ENCODE data around the gene CHRNA9. TPM values are rescaled to one million over a fixed set of nuclear protein-coding genes. Genes with fewer than 3 reads are reported as not detected.
A peak's percentile ranks its signal among the peaks of the same experiment; 100 is the strongest.

CHRNA9 gene
- total RNA-seq, 4 donors from 2014 or later, result not detected

DNA sequence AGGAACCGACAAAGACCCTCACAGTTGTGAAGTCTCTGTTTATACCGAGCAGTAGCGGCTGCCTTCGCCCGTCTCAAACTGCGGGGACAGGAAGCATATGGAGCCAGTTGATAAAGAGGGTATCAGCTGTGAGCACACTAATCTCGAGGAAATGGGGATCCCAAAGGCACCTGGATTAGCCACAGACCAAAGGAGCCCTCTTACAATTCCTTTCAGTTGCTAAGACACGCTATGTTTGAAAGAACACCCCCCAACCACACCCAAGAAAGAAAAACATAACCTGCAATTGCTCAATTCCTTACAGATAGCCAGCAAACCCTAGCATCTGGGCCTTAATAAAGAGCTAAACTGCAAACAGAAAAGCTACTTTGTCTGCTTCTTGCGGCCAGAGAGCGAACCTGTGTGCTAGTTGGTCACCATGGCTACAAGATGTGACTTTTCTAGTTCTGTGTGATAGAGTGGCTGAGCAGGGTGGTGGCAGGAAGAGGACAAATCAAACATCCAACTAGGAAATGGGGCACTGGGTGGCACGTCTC, 23.3 kb upstream of the CHRNA9 start:
- Histone ChIP-seq H3K4me3 (no peak overlapping the region), H3K9me3 (no peaks in the 10 kb centered on the region), H3K36me3 (no peaks in the 10 kb centered on the region), H3K27me3 (no peaks in the 10 kb centered on the region), H3K27ac (no peak overlapping the region), H3K4me1 (peaks cover 0 to 12% (median 9%) of the 10 kb centered on the region in 4 donors)
- TF ChIP-seq CTCF (IDR thresholded peaks at IDR 0.05), result no peak
- no peak for TF ChIP-seq POLR2A (IDR thresholded peaks at IDR 0.05)
- no peak for DNase-seq

- no peak for DNase-seq
- Histone ChIP-seq H3K27ac (no peak overlapping the region), H3K27me3 (no peaks in the 10 kb centered on the region), H3K4me3 (no peak overlapping the region), H3K9me3 (no peaks in the 10 kb centered on the region), H3K4me1 (peaks cover 0 to 14% (median 6%) of the 10 kb centered on the region in 4 donors), H3K36me3 (no peaks in the 10 kb centered on the region)
- no peak for TF ChIP-seq CTCF (IDR thresholded peaks at IDR 0.05)
- TF ChIP-seq POLR2A (IDR thresholded peaks at IDR 0.05), result no peak
These were observed 20.2 kb upstream of the CHRNA9 start for GRCh38 chr4:40314951-40315350.

DNA sequence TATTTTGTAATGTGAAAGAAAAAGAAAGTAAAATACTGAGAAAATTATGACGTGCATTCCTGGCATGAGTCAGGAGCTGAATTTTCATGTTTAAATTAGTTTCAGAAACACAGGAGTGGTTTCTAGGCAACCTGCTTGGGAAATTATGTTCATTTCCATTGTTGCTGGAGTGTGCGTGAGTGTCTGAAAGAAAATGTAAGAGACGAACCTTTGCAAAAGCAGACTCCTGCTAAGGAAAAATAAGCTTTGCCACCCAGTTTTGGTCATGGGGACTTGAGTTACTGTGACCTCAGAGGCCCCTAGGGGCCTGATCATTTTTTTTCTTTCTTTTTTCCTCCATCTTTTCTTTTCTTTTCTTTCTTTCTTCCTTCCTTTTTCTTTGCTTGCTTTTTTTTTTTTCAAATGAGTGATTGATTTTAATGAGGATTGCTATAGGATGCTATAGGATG, 18.8 kb upstream of the CHRNA9 start:
- H3K9me3 ChIP-seq, result no peaks in the 10 kb centered on the region
- H3K36me3 ChIP-seq, result no peaks in the 10 kb centered on the region
- no peaks in the 10 kb centered on the region for H3K27me3 ChIP-seq
- DNase-seq, result no peak
- TF ChIP-seq CTCF (IDR thresholded peaks at IDR 0.05), result no peak
- TF ChIP-seq POLR2A (IDR thresholded peaks at IDR 0.05), result no peak
- no peak overlapping the region for H3K4me3 ChIP-seq
- H3K4me1 ChIP-seq, result peaks cover 0 to 14% (median 6%) of the 10 kb centered on the region in 4 donors
- H3K27ac ChIP-seq, result peak overlapping the region in 3 of 4 donors; percentile 73 to 79 (median 74)

- peak; percentile 41 to 82 (median 67) for DNase-seq
- no peak for TF ChIP-seq POLR2A (IDR thresholded peaks at IDR 0.05)
- TF ChIP-seq CTCF (IDR thresholded peaks at IDR 0.05), result peak; percentile 82 to 90 (median 87)
- Histone ChIP-seq H3K9me3 (no peaks in the 10 kb centered on the region), H3K27ac (peak overlapping the region; percentile 54 to 79 (median 74)), H3K4me3 (peak overlapping the region; percentile 8 to 36 (median 26)), H3K4me1 (peaks cover 0 to 12% (median 5%) of the 10 kb centered on the region in 4 donors), H3K27me3 (no peaks in the 10 kb centered on the region), H3K36me3 (no peaks in the 10 kb centered on the region)
These were observed 18.1 kb upstream of the CHRNA9 start for GRCh38 chr4:40316782-40317635.

DNA sequence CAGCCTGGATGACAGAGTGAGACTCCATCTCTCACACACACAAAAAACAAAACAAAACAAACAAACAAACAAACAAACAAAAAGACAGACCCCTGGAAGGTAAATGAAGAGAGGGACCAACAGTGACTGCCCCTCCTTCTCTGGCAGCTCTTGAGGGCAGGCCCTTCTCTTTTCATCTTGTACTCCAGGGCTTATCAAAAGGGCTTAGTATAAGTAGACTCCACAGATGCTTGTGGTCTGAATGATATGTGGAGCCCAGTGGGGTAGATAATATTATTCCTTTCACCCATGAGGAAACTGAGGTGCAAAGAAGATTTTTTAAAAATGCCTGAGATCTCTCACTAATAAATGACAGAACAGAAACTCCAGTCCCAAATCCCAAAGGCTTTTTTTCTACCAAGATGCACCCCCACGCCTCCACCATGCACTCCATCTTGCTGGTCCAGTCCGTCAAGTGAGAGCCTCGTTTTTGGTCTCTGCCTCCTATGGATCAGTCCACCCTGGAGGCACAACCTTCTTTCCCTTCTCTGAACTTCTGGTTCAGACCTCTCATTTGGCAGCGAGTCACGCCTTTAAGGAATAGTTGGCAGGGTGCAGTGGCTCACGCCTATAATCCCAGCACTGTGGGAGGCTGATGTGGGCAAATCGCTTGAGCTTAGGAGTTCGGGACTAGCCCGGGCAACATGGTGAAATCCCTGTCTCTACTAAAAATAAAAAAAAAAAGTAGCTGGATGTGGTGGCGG, 17.0 kb upstream of the CHRNA9 start:
- no peak for DNase-seq
- H3K4me3 ChIP-seq, result no peak overlapping the region
- H3K4me1 ChIP-seq, result peaks cover 0 to 12% (median 5%) of the 10 kb centered on the region in 4 donors
- H3K9me3 ChIP-seq, result no peaks in the 10 kb centered on the region
- no peak overlapping the region for H3K27ac ChIP-seq
- H3K36me3 ChIP-seq, result no peaks in the 10 kb centered on the region
- no peak for TF ChIP-seq CTCF (IDR thresholded peaks at IDR 0.05)
- TF ChIP-seq POLR2A (IDR thresholded peaks at IDR 0.05), result no peak
- no peaks in the 10 kb centered on the region for H3K27me3 ChIP-seq
